Left hindlimb (tissue), 1 donor: ENCODE measurements around the gene COL4A4.
"Not testable (repeated sequence)": the region's sequence is repeated elsewhere in the genome, so short reads cannot be mapped to it uniquely, and the experiment has no call there.

ENCODE experiments used
- DNase-seq: peaks from one replicate; pipeline ENCODE4 v3.0.0-alpha.2; 2018

COL4A4 gene

DNA sequence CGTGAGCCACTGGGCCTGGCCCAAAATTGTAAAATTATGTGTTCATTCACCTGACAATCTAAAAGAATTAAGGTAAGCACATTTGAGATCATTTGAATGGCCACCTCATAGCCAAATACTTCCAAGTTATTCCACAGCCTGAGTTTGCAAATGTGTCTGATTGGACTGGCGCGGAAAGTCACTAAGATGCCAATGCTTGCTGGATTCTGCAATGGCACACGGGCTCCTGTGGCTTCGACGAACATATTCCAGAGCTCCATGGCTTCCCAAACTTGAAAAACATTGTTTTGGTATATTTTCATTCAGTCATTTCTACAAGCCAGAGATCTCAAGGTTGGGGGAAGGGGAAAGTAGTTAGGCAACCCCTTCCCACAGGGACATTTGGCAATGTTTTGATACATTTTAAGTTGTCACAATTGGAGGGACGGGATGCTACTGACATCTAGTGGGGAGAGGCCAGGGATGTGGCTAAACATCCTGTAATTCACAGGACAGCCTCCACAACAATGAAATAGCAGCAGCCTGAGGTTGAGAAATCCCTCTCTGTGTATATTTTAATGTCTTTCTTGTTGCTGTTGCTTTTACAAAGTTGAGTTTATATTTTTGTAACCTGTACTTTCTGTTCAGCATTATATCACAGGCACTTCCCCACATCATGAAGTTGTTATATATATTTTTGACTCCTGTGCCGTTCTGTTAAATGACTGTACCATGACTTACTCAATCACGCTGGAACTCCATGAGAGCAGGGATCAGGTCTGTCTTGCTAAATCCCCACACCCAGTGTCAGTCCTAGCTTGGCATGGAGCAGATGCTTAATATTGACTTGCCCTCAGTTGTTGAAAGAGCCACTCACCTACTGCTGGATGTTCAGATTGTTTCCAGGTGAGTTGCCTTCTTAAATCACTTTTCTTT, 56.9 kb downstream of the COL4A4 start:
- DNase-seq = peak; percentile 42

- no peak for DNase-seq
Observed at GRCh38 chr2:227103583-227103982, 60.4 kb downstream of the COL4A4 start.

- no peak for DNase-seq
Observed at GRCh38 chr2:227099340-227099739, 64.7 kb downstream of the COL4A4 start.

- no peak for DNase-seq
Observed at GRCh38 chr2:227098162-227098515, 65.9 kb downstream of the COL4A4 start.

- DNase-seq = no peak
Observed at GRCh38 chr2:227097495-227098161, 66.4 kb downstream of the COL4A4 start.

GRCh38 chr2:227095346-227095745, 68.7 kb downstream of the COL4A4 start:
- DNase-seq = no peak

DNA sequence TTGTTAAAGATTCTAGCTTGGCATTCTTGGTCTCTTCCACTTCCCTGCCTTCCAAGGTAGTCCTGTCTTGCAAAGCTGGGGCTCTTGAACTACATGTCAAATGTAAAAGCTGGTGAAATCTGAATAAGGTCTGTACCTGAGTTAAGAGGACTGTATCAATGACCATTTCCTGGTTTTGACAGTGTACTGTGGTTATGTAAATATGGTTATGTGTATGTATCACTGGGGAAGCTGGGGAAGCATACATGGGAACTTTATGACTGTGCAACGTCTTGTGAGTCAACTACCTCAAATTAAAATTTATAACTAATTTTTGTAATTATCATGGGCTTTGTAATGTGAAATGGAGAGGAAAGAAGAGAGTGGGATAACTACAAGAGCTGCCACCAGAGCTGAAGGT, 81.7 kb downstream of the COL4A4 start:
- DNase-seq = no peak

GRCh38 chr2:227079726-227080125, 84.3 kb downstream of the COL4A4 start:
- no peak for DNase-seq

DNA sequence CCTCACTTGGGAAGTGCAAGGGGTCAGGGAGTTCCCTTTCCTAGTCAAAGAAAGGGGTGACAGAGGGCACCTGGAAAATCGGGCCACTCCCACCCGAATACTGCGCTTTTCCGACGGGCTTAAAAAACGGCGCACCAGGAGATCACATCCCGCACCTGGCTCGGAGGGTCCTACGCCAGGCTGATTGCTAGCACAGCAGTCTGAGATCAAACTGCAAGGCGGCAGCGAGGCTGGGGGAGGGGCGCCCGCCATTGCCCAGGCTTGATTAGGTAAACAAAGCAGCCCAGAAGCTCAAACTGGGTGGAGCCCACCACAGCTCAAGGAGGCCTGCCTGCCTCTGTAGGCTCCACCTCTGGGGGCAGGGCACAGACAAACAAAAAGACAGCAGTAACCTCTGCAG, 98.9 kb downstream of the COL4A4 start:
- DNase-seq = not testable (repeated sequence)

- DNase-seq = no peak
Observed at GRCh38 chr2:227058888-227059399, 105.1 kb downstream of the COL4A4 start.

DNA sequence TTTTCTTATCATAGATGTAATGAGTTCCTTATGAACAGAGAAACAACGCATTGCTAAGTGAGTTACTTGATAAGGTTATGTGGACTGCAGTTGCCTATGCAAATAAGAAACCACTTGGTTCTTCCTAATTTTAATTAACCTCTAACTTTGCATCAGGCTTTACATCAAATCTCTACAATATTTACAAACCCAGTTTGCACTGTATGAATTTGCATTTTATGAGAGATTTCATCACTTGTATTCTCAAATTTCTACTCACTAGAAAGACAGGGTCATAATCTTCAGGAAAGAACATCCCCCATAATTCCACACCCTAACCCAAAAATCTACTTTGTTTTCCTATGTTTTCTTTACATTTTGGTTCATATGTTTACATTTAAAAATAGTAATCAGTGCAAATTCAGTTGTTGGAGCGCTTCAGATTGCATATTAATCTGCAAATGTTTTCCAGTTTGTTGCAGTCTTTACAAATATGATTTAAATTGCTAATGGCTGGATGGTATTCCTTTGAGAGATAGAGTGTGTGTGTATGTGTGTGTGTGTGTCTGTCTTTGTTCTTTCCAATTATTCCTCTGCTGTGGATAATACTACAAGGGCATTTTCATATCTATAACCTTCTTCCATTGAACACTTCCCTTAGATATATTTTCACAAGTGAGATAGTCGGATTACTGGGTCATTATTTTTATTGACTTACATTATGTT, 106.1 kb downstream of the COL4A4 start:
- DNase-seq = no peak

- DNase-seq = no peak
Observed at GRCh38 chr2:227057060-227057459, 106.9 kb downstream of the COL4A4 start.

DNA sequence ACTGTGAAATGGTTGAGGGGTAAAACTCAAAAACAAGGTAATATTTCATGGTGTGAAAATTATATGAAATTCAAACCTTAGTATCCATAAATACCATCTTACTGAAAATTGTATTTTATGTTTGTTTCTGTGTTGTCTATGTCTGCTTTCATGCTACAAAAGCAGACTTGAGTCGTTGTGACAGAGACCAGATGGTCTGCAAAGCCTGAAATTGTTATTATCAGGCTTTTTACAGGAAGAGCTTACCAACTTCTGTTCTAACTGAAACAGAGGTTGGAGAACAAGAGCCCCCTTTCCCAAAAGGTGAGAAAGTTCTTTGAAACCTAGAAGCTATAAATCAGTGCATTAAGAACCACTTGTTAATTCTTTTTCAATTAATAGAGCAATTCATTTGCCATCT, 110.0 kb downstream of the COL4A4 start:
- DNase-seq = no peak

DNA sequence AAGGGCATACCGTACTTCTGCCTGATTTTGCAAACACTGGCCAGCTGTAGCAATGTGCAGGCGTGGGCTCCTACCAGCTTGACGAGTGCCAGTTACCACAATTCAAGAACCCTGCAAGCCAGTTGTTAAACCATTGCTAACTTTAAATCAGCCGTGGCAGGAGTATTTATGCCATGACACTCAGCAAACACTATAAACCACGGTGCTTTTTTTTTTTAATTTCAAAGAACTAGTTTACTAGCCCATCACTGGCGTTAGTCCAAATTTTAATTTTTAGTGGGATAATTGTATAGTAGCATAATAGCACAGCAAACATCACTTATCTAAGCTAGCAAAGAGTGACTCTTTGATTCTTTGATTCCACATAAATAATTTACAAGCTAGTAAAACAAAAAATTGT, 111.1 kb downstream of the COL4A4 start:
- DNase-seq = no peak

GRCh38 chr2:227043981-227044380, 120.0 kb downstream of the COL4A4 start:
- no peak for DNase-seq

GRCh38 chr2:227038550-227039189, 125.3 kb downstream of the COL4A4 start:
- DNase-seq = no peak

GRCh38 chr2:227036527-227036926, 127.5 kb downstream of the COL4A4 start:
- DNase-seq = no peak

- no peak for DNase-seq
Observed at GRCh38 chr2:227035711-227036367, 128.2 kb downstream of the COL4A4 start.

DNA sequence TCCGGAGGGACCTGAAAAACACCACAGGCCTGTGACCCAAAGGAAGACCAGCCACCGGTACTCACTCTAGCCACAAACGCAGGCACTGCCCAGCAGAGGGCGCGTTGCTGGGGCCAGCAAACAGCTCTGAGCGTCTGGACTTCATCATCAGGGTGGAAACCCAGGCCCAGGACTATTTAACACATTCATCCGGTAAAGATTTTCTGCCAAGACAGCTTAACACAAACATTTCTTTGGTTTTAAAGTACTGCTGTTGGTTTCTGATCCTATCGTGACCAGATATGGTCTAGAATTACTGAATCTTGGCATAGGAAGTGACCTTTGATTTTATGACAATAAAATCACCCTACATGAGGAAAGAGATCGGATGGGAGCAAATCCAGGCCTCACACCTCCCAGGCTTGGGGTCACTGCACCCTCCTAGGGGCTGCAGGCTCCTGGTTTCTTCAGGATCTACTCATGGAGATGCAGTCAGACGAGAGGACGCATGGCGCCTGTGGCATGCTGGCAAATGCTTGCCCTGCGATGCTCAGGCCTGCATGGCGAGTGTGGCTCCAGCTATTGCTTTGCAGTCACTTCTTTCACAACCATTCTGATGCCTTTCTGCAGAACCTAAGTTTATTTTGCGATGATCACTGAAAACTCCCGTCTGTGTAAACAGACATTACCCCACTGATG, 130.4 kb downstream of the COL4A4 start:
- peak; percentile 50 for DNase-seq

DNA sequence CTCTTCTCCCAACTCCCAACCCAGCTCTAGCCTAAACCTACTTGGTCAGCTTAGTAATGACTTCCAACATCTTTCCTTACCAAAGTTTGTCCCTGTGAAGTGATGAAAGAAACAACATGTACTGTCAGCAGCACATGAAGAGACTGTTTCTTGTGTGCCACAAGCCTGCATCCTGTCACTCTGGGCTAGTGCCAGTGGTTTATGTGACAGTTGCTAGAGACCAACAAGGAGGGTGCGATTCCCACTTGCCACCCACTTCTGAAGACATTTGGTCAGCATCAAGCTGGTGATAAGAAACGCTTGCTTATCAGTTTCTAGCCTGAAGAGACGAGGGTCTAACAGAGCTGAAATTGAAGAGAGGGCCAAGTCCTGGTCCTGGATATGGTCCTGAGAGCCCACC, 132.6 kb downstream of the COL4A4 start:
- DNase-seq = no peak

DNA sequence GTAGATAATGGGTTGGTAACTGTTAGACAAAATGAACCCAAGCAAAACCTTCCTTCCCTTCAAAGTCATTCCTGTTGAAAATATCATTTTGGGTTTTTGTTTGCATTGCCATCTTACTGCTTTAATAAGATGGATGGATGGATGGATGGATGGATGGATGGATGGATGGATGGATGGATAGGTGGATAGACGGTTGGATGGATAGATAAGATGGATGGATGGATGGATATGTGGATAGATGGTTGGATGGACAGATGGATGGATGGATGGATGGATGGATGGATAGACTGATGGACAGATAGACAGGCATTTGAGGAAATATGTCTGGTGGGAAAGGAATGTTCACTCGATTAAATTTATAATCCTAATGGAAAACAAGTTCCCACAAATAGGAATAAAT, 133.2 kb downstream of the COL4A4 start:
- DNase-seq = no peak
